PFSK-1 (cell line): Measurements from ENCODE around the gene TECTA.

Experiments used
- FOXP2 ChIP-seq: optimal IDR thresholded peaks from 2 replicates; pipeline ENCODE3; 2011; ENCODE audit warnings: borderline replicate concordance, control low read depth, inconsistent platforms; ENCODE audit not compliant: insufficient read depth; ENCODE audit errors: extremely low read length, extremely low read depth
- POLR2AphosphoS5 ChIP-seq: IDR thresholded peaks from 2 replicates; pipeline ENCODE4 v1.6.1; 2012; ENCODE audit warnings: low read depth, mild to moderate bottlenecking, control low read depth, low read length, moderate library complexity
- SIN3A ChIP-seq: IDR thresholded peaks from 2 replicates; pipeline ENCODE4 v1.6.1; 2012; ENCODE audit warnings: mild to moderate bottlenecking, low read length, moderate library complexity, borderline replicate concordance; ENCODE audit not compliant: insufficient read depth
- TAF1 ChIP-seq: IDR thresholded peaks from 2 replicates; pipeline ENCODE4 v1.6.1; 2012; ENCODE audit warnings: low read length, control low read depth, borderline replicate concordance; ENCODE audit not compliant: insufficient read depth
- TF ChIP-seq, protein P1 (sequence below), 2 experiments: IDR thresholded peaks; 2 replicates each; pipeline versions ENCODE4 v1.6.1 to v1.8.0; 2011 to 2012; ENCODE audit warnings: low read depth in 2 of 2, low read length in 2 of 2, control low read depth in 1 of 2, inconsistent platforms in 1 of 2, mild to moderate bottlenecking in 1 of 2, moderate library complexity in 1 of 2; ENCODE audit not compliant: insufficient read depth in 1 of 2

Gene TECTA

GRCh38 chr11:121188776-121189175, 87.7 kb downstream of the TECTA start:
- TF ChIP-seq POLR2AphosphoS5 (no peak), TAF1 (no peak), SIN3A (no peak), FOXP2 (no peak)
- TF ChIP-seq, protein P1, sequence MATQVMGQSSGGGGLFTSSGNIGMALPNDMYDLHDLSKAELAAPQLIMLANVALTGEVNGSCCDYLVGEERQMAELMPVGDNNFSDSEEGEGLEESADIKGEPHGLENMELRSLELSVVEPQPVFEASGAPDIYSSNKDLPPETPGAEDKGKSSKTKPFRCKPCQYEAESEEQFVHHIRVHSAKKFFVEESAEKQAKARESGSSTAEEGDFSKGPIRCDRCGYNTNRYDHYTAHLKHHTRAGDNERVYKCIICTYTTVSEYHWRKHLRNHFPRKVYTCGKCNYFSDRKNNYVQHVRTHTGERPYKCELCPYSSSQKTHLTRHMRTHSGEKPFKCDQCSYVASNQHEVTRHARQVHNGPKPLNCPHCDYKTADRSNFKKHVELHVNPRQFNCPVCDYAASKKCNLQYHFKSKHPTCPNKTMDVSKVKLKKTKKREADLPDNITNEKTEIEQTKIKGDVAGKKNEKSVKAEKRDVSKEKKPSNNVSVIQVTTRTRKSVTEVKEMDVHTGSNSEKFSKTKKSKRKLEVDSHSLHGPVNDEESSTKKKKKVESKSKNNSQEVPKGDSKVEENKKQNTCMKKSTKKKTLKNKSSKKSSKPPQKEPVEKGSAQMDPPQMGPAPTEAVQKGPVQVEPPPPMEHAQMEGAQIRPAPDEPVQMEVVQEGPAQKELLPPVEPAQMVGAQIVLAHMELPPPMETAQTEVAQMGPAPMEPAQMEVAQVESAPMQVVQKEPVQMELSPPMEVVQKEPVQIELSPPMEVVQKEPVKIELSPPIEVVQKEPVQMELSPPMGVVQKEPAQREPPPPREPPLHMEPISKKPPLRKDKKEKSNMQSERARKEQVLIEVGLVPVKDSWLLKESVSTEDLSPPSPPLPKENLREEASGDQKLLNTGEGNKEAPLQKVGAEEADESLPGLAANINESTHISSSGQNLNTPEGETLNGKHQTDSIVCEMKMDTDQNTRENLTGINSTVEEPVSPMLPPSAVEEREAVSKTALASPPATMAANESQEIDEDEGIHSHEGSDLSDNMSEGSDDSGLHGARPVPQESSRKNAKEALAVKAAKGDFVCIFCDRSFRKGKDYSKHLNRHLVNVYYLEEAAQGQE (IDR thresholded peaks at IDR 0.05; ENCODE audit: insufficient read depth in 1 of 2, low read depth in 2 of 2, low read length in 2 of 2), result no peak

- TF ChIP-seq POLR2AphosphoS5 (no peak), TAF1 (no peak), FOXP2 (no peak), SIN3A (no peak)
- TF ChIP-seq, protein P1 (IDR thresholded peaks at IDR 0.05; ENCODE audit: insufficient read depth in 1 of 2, low read depth in 2 of 2, low read length in 2 of 2), result no peak
These were observed 90.8 kb downstream of the TECTA start for GRCh38 chr11:121191818-121192217.

- TF ChIP-seq POLR2AphosphoS5 (no peak), FOXP2 (no peak)
These were observed 93.9 kb downstream of the TECTA start for GRCh38 chr11:121194731-121195596.

DNA sequence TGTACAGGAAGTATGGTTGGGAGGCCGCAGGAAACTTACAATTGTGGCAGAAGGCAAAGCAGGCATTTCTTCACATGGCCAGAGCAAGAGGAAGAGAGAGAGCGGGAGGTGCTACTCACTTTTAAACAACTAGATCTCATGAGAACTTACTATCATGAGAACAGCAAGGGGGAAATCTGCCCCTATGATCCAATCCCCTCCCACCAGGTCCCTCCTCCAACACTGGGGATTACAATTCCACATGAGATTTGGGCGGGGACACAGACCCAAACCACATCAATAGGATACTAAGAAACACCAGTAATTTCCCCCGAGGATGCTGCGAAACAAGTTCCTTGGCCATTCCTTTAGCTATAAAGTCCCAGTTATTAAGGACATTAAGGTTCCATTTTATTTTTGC, 97.4 kb downstream of the TECTA start:
- TF ChIP-seq TAF1, result no peak
- TF ChIP-seq, protein P1 (IDR thresholded peaks at IDR 0.05; ENCODE audit: insufficient read depth in 1 of 2, low read depth in 2 of 2, low read length in 2 of 2), result no peak
- no peak for TF ChIP-seq SIN3A
- TF ChIP-seq POLR2AphosphoS5, result no peak

DNA sequence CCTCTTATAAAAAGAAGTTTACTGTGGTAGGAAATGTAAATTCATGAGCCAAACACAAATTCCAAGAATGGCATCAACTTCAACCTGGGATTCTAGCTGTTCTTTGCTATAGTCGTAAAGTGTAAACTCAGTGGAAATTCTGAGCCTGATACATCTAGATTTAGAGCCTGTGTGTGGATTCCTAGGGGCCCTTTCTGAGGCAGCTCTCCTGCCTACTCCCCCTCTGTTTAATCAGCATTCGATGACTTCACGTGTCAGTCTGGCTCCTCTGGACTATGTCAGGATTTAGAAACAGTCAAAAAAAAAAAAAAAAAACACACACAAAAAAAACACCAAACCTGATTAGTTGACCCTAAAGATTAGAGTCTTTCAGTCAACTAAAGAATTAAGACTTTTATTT, 98.5 kb downstream of the TECTA start:
- TF ChIP-seq, protein P1 (IDR thresholded peaks at IDR 0.05; ENCODE audit: insufficient read depth in 1 of 2, low read depth in 2 of 2, low read length in 2 of 2), result no peak
- TF ChIP-seq TAF1, result no peak
- no peak for TF ChIP-seq FOXP2
- no peak for TF ChIP-seq SIN3A
- TF ChIP-seq POLR2AphosphoS5, result no peak
